Central memory CD8-positive, alpha-beta T cell (primary cell): Measurements from ENCODE around the gene PRKAG2.

Source experiments
- ATAC-seq: fragments of 150-1000 bp; cut with Tn5 transposase; replicated peaks from 2 replicates; pipeline ENCODE4 v1.10.0; 2022; ENCODE audit warnings: mild to moderate bottlenecking, moderate FRiP score, moderate number of reproducible peaks; ENCODE audit not compliant: poor library complexity, severe bottlenecking; ENCODE audit errors: extremely low read depth
- DNase-seq, 2 donors: peaks; one replicate each; pipeline ENCODE4 v3.0.0; 2021; ENCODE audit warnings: low spot score in 2 of 2
- H3K27ac Mint-ChIP-seq: one replicate; pipeline ENCODE4 v1.8.0; 2022; ENCODE audit warnings: low read depth, mild to moderate bottlenecking, moderate library complexity, mixed read lengths
- H3K27me3 Mint-ChIP-seq: one replicate; pipeline ENCODE4 v1.8.0; 2022; ENCODE audit warnings: mixed read lengths
- H3K36me3 Mint-ChIP-seq: one replicate; pipeline ENCODE4 v1.8.0; 2022; ENCODE audit warnings: mild to moderate bottlenecking, moderate library complexity, mixed read lengths; ENCODE audit not compliant: insufficient read depth
- H3K4me1 Mint-ChIP-seq: one replicate; pipeline ENCODE4 v1.8.0; 2022; ENCODE audit warnings: mixed read lengths
- H3K4me3 Mint-ChIP-seq: one replicate; pipeline ENCODE4 v1.8.0; 2022; ENCODE audit warnings: mild to moderate bottlenecking, moderate library complexity, mixed read lengths
- H3K9me3 Mint-ChIP-seq: one replicate; pipeline ENCODE4 v1.8.0; 2022; ENCODE audit warnings: mixed read lengths

Gene PRKAG2

DNA sequence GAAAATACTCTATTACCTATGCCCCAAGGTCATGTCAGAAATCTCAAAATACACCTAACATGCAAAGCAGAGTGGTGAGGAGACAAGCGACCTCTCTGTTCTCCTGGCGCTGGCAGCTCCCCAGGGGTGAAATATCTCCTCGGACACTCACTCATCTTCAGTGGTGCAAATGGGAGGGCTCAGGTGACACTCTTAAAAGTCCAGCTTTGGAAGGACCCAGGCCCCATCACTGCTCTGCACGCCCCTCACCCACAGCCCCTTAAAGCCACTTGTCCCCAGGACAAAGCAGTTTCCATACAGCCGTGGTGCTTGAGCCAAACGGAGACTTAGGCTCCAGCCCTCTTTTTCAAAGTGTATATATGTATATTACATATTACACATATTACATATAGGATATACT is 12.4 kb downstream of the PRKAG2 start:
- Mint-ChIP-seq H3K27ac (no peak overlapping the region), H3K4me1 (peaks cover 51% of the 10 kb centered on the region), H3K36me3 (peaks cover 3% of the 10 kb centered on the region), H3K27me3 (no peaks in the 10 kb centered on the region), H3K4me3 (no peak overlapping the region), H3K9me3 (no peaks in the 10 kb centered on the region)
- DNase-seq = no peak
- no peak for ATAC-seq

DNA sequence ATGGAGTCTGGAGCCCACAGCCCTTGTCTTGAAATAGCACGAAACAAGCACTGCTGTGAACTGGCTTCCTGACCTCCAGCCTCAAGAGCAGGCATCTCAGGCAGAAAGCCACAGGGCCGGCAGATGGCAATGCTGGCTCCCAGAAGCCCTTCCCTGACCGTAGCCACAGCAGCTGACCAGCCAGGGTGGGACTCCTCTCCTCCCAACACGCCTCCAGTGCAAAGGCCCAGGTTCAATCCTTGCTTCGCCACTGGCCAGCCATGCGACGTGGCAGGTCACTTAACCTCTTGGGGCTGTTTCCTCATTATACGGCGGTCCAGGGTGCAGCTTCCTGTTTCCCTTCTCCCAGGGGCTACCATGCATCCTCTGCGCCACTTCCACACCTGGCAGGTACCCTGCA is 12.8 kb downstream of the PRKAG2 start:
- Mint-ChIP-seq H3K27me3 (no peaks in the 10 kb centered on the region), H3K4me3 (no peak overlapping the region), H3K4me1 (peaks cover 52% of the 10 kb centered on the region)

DNA sequence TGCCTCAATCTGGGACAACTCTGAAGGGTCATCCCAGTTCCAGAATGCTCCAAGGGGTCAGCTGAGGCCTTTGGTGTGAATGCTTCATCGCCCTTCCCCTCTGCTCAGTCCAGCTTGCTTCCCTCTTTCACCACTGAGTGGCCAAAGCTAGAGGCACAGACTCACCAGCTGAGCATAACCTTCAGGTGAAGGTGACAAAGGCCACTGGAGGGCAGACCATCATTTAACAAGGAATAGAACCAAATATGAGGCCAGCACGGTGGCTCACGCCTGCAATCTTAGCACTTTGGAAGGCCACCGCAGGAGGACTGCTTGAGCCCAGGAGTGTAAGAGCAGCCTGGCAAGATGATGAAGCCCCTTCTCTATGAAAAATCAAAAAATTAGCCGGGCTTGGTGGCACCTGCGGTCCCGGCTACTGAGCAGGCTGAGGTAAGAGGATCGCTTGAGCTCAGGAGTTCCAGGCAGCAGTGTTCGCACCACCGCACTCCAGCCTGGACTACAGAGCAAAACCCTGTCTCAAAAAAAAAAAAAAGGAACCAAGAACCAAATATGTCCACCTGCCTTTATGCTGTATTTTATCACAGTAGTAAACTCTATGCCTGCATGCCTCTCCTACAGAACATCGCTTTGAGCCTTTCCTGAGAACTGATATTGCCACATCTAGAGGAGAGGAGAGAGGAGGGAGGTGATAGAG is 13.4 kb downstream of the PRKAG2 start:
- Mint-ChIP-seq H3K36me3 (peaks cover 3% of the 10 kb centered on the region), H3K4me3 (no peak overlapping the region), H3K4me1 (peaks cover 52% of the 10 kb centered on the region), H3K9me3 (no peaks in the 10 kb centered on the region), H3K27me3 (no peaks in the 10 kb centered on the region), H3K27ac (no peak overlapping the region)
- ATAC-seq = no peak
- DNase-seq = no peak

More for the DNA sequence above, 12.8 kb downstream of the PRKAG2 start:
- peaks cover 3% of the 10 kb centered on the region for H3K36me3 Mint-ChIP-seq
- H3K27ac Mint-ChIP-seq = no peak overlapping the region
- ATAC-seq = no peak
- H3K9me3 Mint-ChIP-seq = no peaks in the 10 kb centered on the region
- DNase-seq = no peak

- Mint-ChIP-seq H3K27me3 (no peaks in the 10 kb centered on the region), H3K4me3 (no peak overlapping the region), H3K27ac (no peak overlapping the region), H3K36me3 (peaks cover 3% of the 10 kb centered on the region), H3K9me3 (no peaks in the 10 kb centered on the region), H3K4me1 (peaks cover 53% of the 10 kb centered on the region)
- ATAC-seq (no peak), DNase-seq (no peak)
These were observed 14.1 kb downstream of the PRKAG2 start for GRCh38 chr7:151862606-151863381.

DNA sequence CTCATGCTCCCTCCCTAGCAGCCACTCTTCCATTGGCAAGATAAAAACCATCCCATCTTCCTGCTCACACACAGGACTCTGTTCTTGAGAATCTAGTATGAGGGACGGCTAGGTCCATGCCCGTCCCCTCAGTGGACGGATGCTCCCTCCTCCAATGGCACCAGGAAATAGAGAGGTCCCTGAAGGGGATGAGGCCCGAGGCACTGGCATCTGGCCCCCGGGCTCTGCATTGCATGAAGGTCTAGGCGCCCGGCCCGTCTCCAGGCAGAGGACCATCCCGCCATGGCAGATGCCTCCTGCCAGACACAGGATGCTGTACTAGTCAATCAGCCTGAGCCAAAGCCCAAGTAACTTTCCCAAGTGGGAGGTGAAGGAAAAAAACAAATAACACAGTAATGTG is 15.0 kb downstream of the PRKAG2 start:
- no peak for ATAC-seq
- H3K4me1 Mint-ChIP-seq = peaks cover 51% of the 10 kb centered on the region
- no peak overlapping the region for H3K4me3 Mint-ChIP-seq

DNA sequence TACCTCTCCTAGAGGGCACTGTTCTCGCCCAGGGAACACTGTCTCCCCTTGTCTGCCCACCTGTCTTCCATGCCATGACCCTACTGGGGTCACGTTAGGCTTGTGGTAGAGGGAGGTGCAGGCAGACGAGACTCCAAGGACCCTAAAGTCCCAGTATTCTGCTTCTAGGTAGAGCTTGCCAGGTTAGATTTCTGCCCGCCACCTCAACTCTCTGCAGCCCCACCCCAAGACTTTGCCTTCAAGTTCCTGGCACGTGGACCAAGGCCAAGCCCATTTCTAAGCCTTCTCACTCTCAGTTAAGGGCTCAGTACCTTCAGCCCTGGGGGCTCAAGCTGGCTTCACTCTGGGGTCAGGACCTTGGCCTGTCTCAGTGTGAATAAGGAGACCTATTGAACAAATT is 16.1 kb downstream of the PRKAG2 start:
- Mint-ChIP-seq H3K36me3 (peaks cover 3% of the 10 kb centered on the region), H3K9me3 (no peaks in the 10 kb centered on the region), H3K27ac (no peak overlapping the region), H3K4me3 (no peak overlapping the region), H3K4me1 (peaks cover 51% of the 10 kb centered on the region), H3K27me3 (no peaks in the 10 kb centered on the region)
- DNase-seq (no peak), ATAC-seq (no peak)

More for the DNA sequence above, 15.0 kb downstream of the PRKAG2 start:
- DNase-seq = no peak
- Mint-ChIP-seq H3K36me3 (peaks cover 3% of the 10 kb centered on the region), H3K27ac (no peak overlapping the region), H3K9me3 (no peaks in the 10 kb centered on the region), H3K27me3 (no peaks in the 10 kb centered on the region)

GRCh38 chr7:151859948-151860685 is 16.8 kb downstream of the PRKAG2 start:
- peaks cover 3% of the 10 kb centered on the region for H3K36me3 Mint-ChIP-seq
- no peak for ATAC-seq
- no peaks in the 10 kb centered on the region for H3K27me3 Mint-ChIP-seq
- no peak overlapping the region for H3K4me3 Mint-ChIP-seq
- peaks cover 45% of the 10 kb centered on the region for H3K4me1 Mint-ChIP-seq
- no peak for DNase-seq
- no peak overlapping the region for H3K27ac Mint-ChIP-seq
- H3K9me3 Mint-ChIP-seq = no peaks in the 10 kb centered on the region

GRCh38 chr7:151859111-151859947 is 17.6 kb downstream of the PRKAG2 start:
- Mint-ChIP-seq H3K27ac (no peak overlapping the region), H3K9me3 (no peaks in the 10 kb centered on the region), H3K27me3 (no peaks in the 10 kb centered on the region), H3K36me3 (peaks cover 3% of the 10 kb centered on the region), H3K4me1 (peaks cover 37% of the 10 kb centered on the region), H3K4me3 (no peak overlapping the region)
- DNase-seq (no peak), ATAC-seq (no peak)

DNA sequence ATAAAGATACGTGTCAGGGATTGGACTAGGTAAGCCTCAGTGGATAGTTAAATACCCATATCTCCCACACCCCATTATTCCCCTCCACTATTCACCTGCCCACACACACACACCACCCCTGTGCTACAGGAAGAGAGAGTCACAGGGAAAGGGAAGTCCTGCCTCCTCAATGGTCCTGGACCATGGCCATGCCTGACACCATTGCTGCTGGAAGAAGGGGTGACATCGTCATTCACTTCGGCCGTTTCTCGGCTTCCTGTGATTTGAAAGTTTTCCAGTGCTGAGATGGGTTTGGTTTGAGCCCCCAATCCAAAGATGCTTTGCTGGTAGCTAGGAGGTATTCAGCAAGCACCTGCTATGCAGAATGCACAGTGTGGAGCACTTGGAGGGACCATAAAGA is 18.5 kb downstream of the PRKAG2 start:
- H3K27me3 Mint-ChIP-seq = no peaks in the 10 kb centered on the region
- peaks cover 34% of the 10 kb centered on the region for H3K4me1 Mint-ChIP-seq
- no peak overlapping the region for H3K27ac Mint-ChIP-seq
- H3K9me3 Mint-ChIP-seq = no peaks in the 10 kb centered on the region
- H3K36me3 Mint-ChIP-seq = peaks cover 3% of the 10 kb centered on the region
- DNase-seq (no peak), ATAC-seq (no peak)
- H3K4me3 Mint-ChIP-seq = no peak overlapping the region

GRCh38 chr7:151857866-151858450 is 19.0 kb downstream of the PRKAG2 start:
- no peak for ATAC-seq
- Mint-ChIP-seq H3K9me3 (no peaks in the 10 kb centered on the region), H3K27ac (no peak overlapping the region), H3K27me3 (no peaks in the 10 kb centered on the region), H3K36me3 (peaks cover 3% of the 10 kb centered on the region), H3K4me1 (peaks cover 37% of the 10 kb centered on the region), H3K4me3 (no peak overlapping the region)
- no peak for DNase-seq

DNA sequence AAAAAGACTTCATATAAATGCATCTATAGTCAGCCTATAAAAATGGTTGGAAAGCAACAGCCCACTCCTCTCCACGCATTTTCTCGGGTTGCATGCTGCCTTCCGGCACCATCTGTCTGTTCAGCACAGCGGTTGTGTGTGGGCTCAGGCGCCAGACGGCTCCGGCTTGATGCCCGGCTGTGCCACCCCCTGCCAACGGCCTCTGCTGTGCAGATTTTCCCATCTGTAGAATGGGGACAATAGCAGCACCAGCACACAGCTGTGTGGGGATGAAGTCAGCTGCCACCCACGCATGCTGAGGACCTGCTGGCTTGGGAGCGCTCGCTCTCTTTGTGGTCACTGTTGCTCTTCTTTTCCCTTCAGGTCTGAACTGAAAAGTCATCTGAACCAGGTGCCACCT is 19.5 kb downstream of the PRKAG2 start:
- DNase-seq (no peak), ATAC-seq (no peak)
- Mint-ChIP-seq H3K27ac (no peak overlapping the region), H3K36me3 (no peaks in the 10 kb centered on the region), H3K27me3 (no peaks in the 10 kb centered on the region), H3K4me1 (peaks cover 40% of the 10 kb centered on the region), H3K4me3 (no peak overlapping the region), H3K9me3 (no peaks in the 10 kb centered on the region)

GRCh38 chr7:151856516-151856915 is 20.4 kb downstream of the PRKAG2 start:
- Mint-ChIP-seq H3K4me1 (peaks cover 43% of the 10 kb centered on the region), H3K27me3 (no peaks in the 10 kb centered on the region), H3K36me3 (no peaks in the 10 kb centered on the region), H3K9me3 (no peaks in the 10 kb centered on the region), H3K27ac (no peak overlapping the region), H3K4me3 (no peak overlapping the region)
- no peak for DNase-seq
- ATAC-seq = no peak
